GM12878 (cell line): ENCODE measurements around the gene TOLLIP. TPM values are rescaled to one million over a fixed set of nuclear protein-coding genes. Genes with fewer than 3 reads are reported as not detected.

ENCODE experiments used
- ATAC-seq: fragments of 200-7000 bp; cut with Tn5 transposase; 3 replicates; pipeline ENCODE4 v1.9.1; 2020; ENCODE audit warnings: mild to moderate bottlenecking, moderate library complexity
- BruUV-seq: library from RNA; stranded (reverse); fragments of 400-500 nt; replicated peaks from 2 replicates; lab custom pipeline; 2021; lab: Mats Ljungman, UMichigan
- CTCF ChIA-PET: fragments of 300-600 bp; sonication (Branson Sonifier 250); formaldehyde crosslinking; extraction: SDS; loops from one replicate; lab custom pipeline; 2021; ENCODE audit warnings: inconsistent platforms; lab: Yijun Ruan, JAX
- POLR2A ChIA-PET: fragments of 350-600 bp; formaldehyde crosslinking; extraction: SDS; loops from one replicate; lab custom pipeline; 2021; ENCODE audit warnings: inconsistent platforms; lab: Charles Lee
- RAD21 ChIA-PET: fragments of 300-600 bp; sonication (Branson Sonifier 250); formaldehyde crosslinking; loops from one replicate; lab custom pipeline; 2023; ENCODE audit warnings: antibody characterized with exemption; ENCODE audit not compliant: unreplicated experiment; lab: Charles Lee
- SMC1A ChIA-PET: fragments of 300-600 bp; sonication (Branson Sonifier 250); formaldehyde crosslinking; loops from one replicate; lab custom pipeline; 2023; ENCODE audit not compliant: unreplicated experiment, uncharacterized antibody; lab: Charles Lee
- DNase-seq: peaks from one replicate; pipeline ENCODE4 v3.0.0-alpha.2; 2011; ENCODE audit warnings: low read depth, low spot score
- FAIRE-seq: peaks from 3 replicates; lab custom pipeline; 2011; peaks lifted over from hg19 to GRCh38; lab: Jason Lieb, UNC
- H2AFZ ChIP-seq: 2 replicates; pipeline ENCODE4 v1.6.0; 2011; ENCODE audit warnings: low read depth, low read length, control low read depth; ENCODE audit not compliant: control insufficient read depth
- H3K27ac ChIP-seq: 2 replicates; pipeline ENCODE4 v1.5.1; 2011; ENCODE audit warnings: control low read depth; ENCODE audit not compliant: control insufficient read depth, insufficient read depth
- H3K27me3 ChIP-seq, 2 experiments: replicated peaks in 1 of 2; 2 replicates each; pipeline versions ENCODE4 v1.6.0 to v1.6.1; 2011; ENCODE audit warnings: low read length in 1 of 2; ENCODE audit not compliant: control insufficient read depth in 2 of 2, insufficient read depth in 2 of 2
- H3K36me3 ChIP-seq, 2 experiments: 2 replicates each; pipeline ENCODE4 v1.5.1; 2011; ENCODE audit warnings: low read length in 1 of 2; ENCODE audit not compliant: control insufficient read depth in 2 of 2, insufficient read depth in 2 of 2
- H3K4me1 ChIP-seq: 2 replicates; pipeline ENCODE4 v1.6.1; 2011; ENCODE audit warnings: mild to moderate bottlenecking, low read length, moderate library complexity, mixed read lengths; ENCODE audit not compliant: control insufficient read depth, insufficient read depth
- H3K4me2 ChIP-seq: 2 replicates; pipeline ENCODE4 v1.6.0; 2011; ENCODE audit warnings: control low read depth; ENCODE audit not compliant: control insufficient read depth, insufficient read depth
- H3K4me3 ChIP-seq: fragments of 200-600 bp; sonication (generic); 2 replicates; pipeline ENCODE4 v1.5.1; 2016
- H3K79me2 ChIP-seq: 2 replicates; pipeline ENCODE4 v1.6.0; 2011; ENCODE audit warnings: low read length; ENCODE audit not compliant: control insufficient read depth, insufficient read depth
- H3K9ac ChIP-seq: 2 replicates; pipeline ENCODE4 v1.8.0; 2011; ENCODE audit warnings: low read length, control low read depth, mixed read lengths; ENCODE audit not compliant: control insufficient read depth, insufficient read depth
- H3K9me3 ChIP-seq: replicated peaks from 3 replicates; pipeline ENCODE4 v1.5.1; 2011; ENCODE audit warnings: mild to moderate bottlenecking, low read length; ENCODE audit not compliant: control insufficient read depth, insufficient read depth
- H4K20me1 ChIP-seq: 2 replicates; pipeline ENCODE4 v1.6.0; 2011; ENCODE audit not compliant: control insufficient read depth, insufficient read depth
- BACH1 ChIP-seq: fragments of 450-650 bp; IDR thresholded peaks from 2 replicates; pipeline ENCODE4 v1.6.1; 2017; ENCODE audit warnings: mild to moderate bottlenecking, borderline replicate concordance
- CBX5 ChIP-seq: sonication (generic); IDR thresholded peaks from 2 replicates; pipeline ENCODE4 v1.6.1; 2016; ENCODE audit warnings: low read depth, moderate library complexity, mild to moderate bottlenecking, inconsistent platforms
- GATAD2B ChIP-seq: fragments of 450-650 bp; conservative IDR thresholded peaks from 2 replicates; pipeline ENCODE4 v1.6.1; 2017; ENCODE audit warnings: low read depth, mild to moderate bottlenecking, moderate library complexity
- IKZF1 ChIP-seq: fragments of 450-650 bp; conservative IDR thresholded peaks from 2 replicates; pipeline ENCODE4 v1.6.1; 2017; ENCODE audit warnings: antibody characterized with exemption, mild to moderate bottlenecking
- MEF2B ChIP-seq: fragments of 450-650 bp; IDR thresholded peaks from 2 replicates; pipeline ENCODE4 v1.6.1; 2018; ENCODE audit warnings: mild to moderate bottlenecking, moderate library complexity; ENCODE audit not compliant: partially characterized antibody, poor library complexity, severe bottlenecking
- NFIC ChIP-seq: IDR thresholded peaks from 2 replicates; pipeline ENCODE4 v1.6.1; 2012; ENCODE audit warnings: low read depth, mild to moderate bottlenecking, inconsistent platforms, low read length, moderate library complexity
- PKNOX1 ChIP-seq: fragments of 450-650 bp; IDR thresholded peaks from 2 replicates; pipeline ENCODE4 v1.6.1; 2016; ENCODE audit warnings: mild to moderate bottlenecking
- PML ChIP-seq: IDR thresholded peaks from 2 replicates; pipeline ENCODE4 v1.6.1; 2012; ENCODE audit warnings: low read length, inconsistent platforms
- RB1 ChIP-seq: fragments of 450-650 bp; formaldehyde crosslinking; IDR thresholded peaks from 2 replicates; pipeline ENCODE4 v1.6.1; 2017; ENCODE audit warnings: mild to moderate bottlenecking, borderline replicate concordance
- RBBP5 ChIP-seq: fragments of 200-600 bp; sonication (generic); conservative IDR thresholded peaks from 2 replicates; pipeline ENCODE4 v1.6.1; 2016
- RELA ChIP-seq: fragments of 450-650 bp; IDR thresholded peaks from 2 replicates; pipeline ENCODE4 v1.8.0; 2014; ENCODE audit warnings: borderline replicate concordance; ENCODE audit not compliant: partially characterized antibody
- RUNX3 ChIP-seq: IDR thresholded peaks from 2 replicates; pipeline ENCODE4 v1.6.1; 2012; ENCODE audit warnings: low read length, inconsistent platforms
- SREBF1 ChIP-seq: IDR thresholded peaks from 2 replicates; pipeline ENCODE4 v1.6.1; 2012; ENCODE audit warnings: mild to moderate bottlenecking, low read length
- TBL1XR1 ChIP-seq: IDR thresholded peaks from 2 replicates; pipeline ENCODE4 v1.6.1; 2012; ENCODE audit warnings: low read depth, low read length, improper control_type of control experiment
- USF1 ChIP-seq: IDR thresholded peaks from 2 replicates; pipeline ENCODE4 v1.6.1; 2011; ENCODE audit warnings: borderline replicate concordance, low read depth, mild to moderate bottlenecking, moderate library complexity, mixed read lengths, low read length; ENCODE audit not compliant: insufficient read depth; ENCODE audit errors: extremely low read length
- YY1 ChIP-seq: IDR thresholded peaks from 2 replicates; pipeline ENCODE4 v1.6.1; 2011; ENCODE audit warnings: low read depth, mild to moderate bottlenecking, low read length
- WGBS: methylation state at CpG from one replicate; pipeline ENCODE4 v1.1.6; 2016; ENCODE audit warnings: low lambda C conversion rate; ENCODE audit not compliant: insufficient replicate concordance, insufficient coverage; ENCODE audit errors: missing lambda C conversion rate; 5-methylcytosine and 5-hydroxymethylcytosine counted together
- in situ Hi-C: fragments of 300-500 bp; cut with MboI; formaldehyde crosslinking; loops from 9 replicates; pipeline ENCODE4 v1.14.3; 2018; ENCODE audit warnings: mixed read lengths
- intact Hi-C: fragments of 100-400 bp; cut with micrococcal nuclease; formaldehyde crosslinking; loops from one replicate; pipeline ENCODE4 v1.14.2; 2022; ENCODE audit not compliant: unreplicated experiment
- polyA plus RNA-seq, 11 experiments: library from polyadenylated mRNA; depleted of rRNA in 4 of 11; unstranded in 6 of 11; stranded (reverse) in 5 of 11; fragments of >200 nt; fragmentation: Nextera tagmentation in 4 of 11; fragmentation: Illumina TruSeq in 1 of 11; extraction: Ambion mirVana in 4 of 11; extraction: Trizol in 1 of 11; gene quantifications; 1 replicate in 1 of 11; 2 replicates in 10 of 11; pipeline versions ENCODE4 v1.2.1 to v1.2.3, GENCODE V29; 2011 to 2016; ENCODE audit warnings: inconsistent platforms in 2 of 11, missing spikeins in 2 of 11, low read depth in 1 of 11
- total RNA-seq, 4 experiments: library from RNA; depleted of rRNA in 3 of 4; stranded (reverse); fragments of >200 nt in 3 of 4; fragmentation: Illumina TruSeq in 1 of 4; extraction: Trizol in 1 of 4; gene quantifications; 2 replicates each; pipeline versions ENCODE4 v1.2.1 to v1.2.3, GENCODE V29; 2013 to 2021

TOLLIP gene
- total and polyA plus RNA-seq, 10 of the 15 experiments (the other 5 are each of a cell fraction or from before 2014, with no cell fraction given) = 0.47 to 39.5 (median 21.6) TPM

- 84% methylated on average over 7 of the region's 25 CpGs for WGBS
- ChIA-PET CTCF (no interaction called here), RAD21 (no interaction called here), SMC1A (no interaction called here), POLR2A (no interaction called here)
- Histone ChIP-seq H2AFZ (no peak overlapping the region), H3K27ac (no peak overlapping the region), H3K4me2 (no peak overlapping the region), H3K36me3 (no peaks in the 10 kb centered on the region), H4K20me1 (no peaks in the 10 kb centered on the region), H3K9ac (no peak overlapping the region), H3K27me3 (no peaks in the 10 kb centered on the region), H3K79me2 (no peaks in the 10 kb centered on the region), H3K4me1 (peaks cover 8% of the 10 kb centered on the region), H3K9me3 (no peaks in the 10 kb centered on the region; the same call in 2 of the 3 replicates), H3K4me3 (no peak overlapping the region)
- no peak for TF ChIP-seq SREBF1
- TF ChIP-seq RUNX3 = no peak
- TF ChIP-seq PML = no peak
- TF ChIP-seq IKZF1 = no peak
- no peak for TF ChIP-seq RB1
- no peak for TF ChIP-seq GATAD2B
- TF ChIP-seq YY1 = no peak
- no peak for TF ChIP-seq RBBP5
- no peak for TF ChIP-seq TBL1XR1
- no peak for TF ChIP-seq USF1
- TF ChIP-seq BACH1 = no peak
- TF ChIP-seq RELA = no peak
- TF ChIP-seq MEF2B = no peak
- TF ChIP-seq PKNOX1 = no peak
- no peak for TF ChIP-seq CBX5
- no peak for TF ChIP-seq NFIC
- no TSS peak for BruUV-seq
- intact Hi-C loops (no loop called here), in situ Hi-C loops (no loop called here)
- FAIRE-seq (no peak), DNase-seq (no peak), ATAC-seq (no peak)
Observed at GRCh38 chr11:1337647-1338007, 28.2 kb upstream of the TOLLIP start.
